ENCODE measurements around the gene FCN3. TPM values are rescaled to one million over a fixed set of nuclear protein-coding genes. Genes with fewer than 3 reads are reported as not detected.

Gene FCN3
- total and polyA plus RNA-seq, 9 of the 15 experiments (the other 6 are each of a cell fraction or from before 2014, with no cell fraction given), result 0.49 TPM; not detected in 8

GRCh38 chr1:27341525-27342252 lies 32.9 kb downstream of the FCN3 start, which contains the start of gene SYTL1 (continued):
- TF ChIP-seq ZNF318 (IDR thresholded peaks at IDR 0.05; ENCODE audit: borderline replicate concordance in 1 of 2, low read depth in 1 of 2) (no peak), TEAD2 (tag; IDR thresholded peaks at IDR 0.05) (no peak), HIVEP1 (CRISPR knock-in tag; IDR thresholded peaks at IDR 0.05) (no peak), NFIX (CRISPR knock-in tag; IDR thresholded peaks at IDR 0.05; ENCODE audit: low read depth) (no peak), CGGBP1 (CRISPR knock-in tag; IDR thresholded peaks at IDR 0.05) (no peak), CBX5 (IDR thresholded peaks at IDR 0.05; ENCODE audit: borderline replicate concordance, low read depth) (no peak), MXI1 (IDR thresholded peaks at IDR 0.05; ENCODE audit: low read depth, low read length) (no peak), MCM7 (IDR thresholded peaks at IDR 0.05) (no peak), GTF2B (IDR thresholded peaks at IDR 0.05; ENCODE audit: extremely low read depth, insufficient read length) (no peak), ZNF57 (CRISPR knock-in tag; IDR thresholded peaks at IDR 0.05) (no peak), ZBTB9 (CRISPR knock-in tag; IDR thresholded peaks at IDR 0.05) (no peak), LEF1 (IDR thresholded peaks at IDR 0.05) (no peak), THAP7 (CRISPR knock-in tag; IDR thresholded peaks at IDR 0.05) (no peak), ID3 (CRISPR knock-in tag; IDR thresholded peaks at IDR 0.05) (no peak), ID3 (tag; IDR thresholded peaks at IDR 0.05) (no peak), RBM14 (IDR thresholded peaks at IDR 0.05; ENCODE audit: borderline replicate concordance, insufficient read depth, low read depth, low read length) (no peak)
